Activated T-helper 1 cell treated with anti-CD3 and anti-CD28 coated beads, Interleukin-12 subunit alpha, Interleukin-12 subunit beta, Interleukin-2, Interleukin-4 antibody, amounts not matched to agents 30 ng/mL and 10 ng/mL and 1 ng/mL, durations not matched to agents 14 hours and 24 hours and 36 hours (primary cell): ENCODE data around the gene DRD2. TPM values are rescaled to one million over a fixed set of nuclear protein-coding genes. Genes with fewer than 3 reads are reported as not detected.

Experiments used
- DNase-seq: peaks from one replicate; pipeline ENCODE4 v3.0.0; 2021; ENCODE audit warnings: low spot score
- H3K27ac Mint-ChIP-seq: one replicate; pipeline ENCODE4 v1.8.0; 2021; ENCODE audit warnings: mild to moderate bottlenecking, mixed read lengths
- H3K27me3 Mint-ChIP-seq: one replicate; pipeline ENCODE4 v1.8.0; 2022; ENCODE audit warnings: mild to moderate bottlenecking, moderate library complexity, mixed read lengths; ENCODE audit not compliant: insufficient read depth
- H3K36me3 Mint-ChIP-seq: one replicate; pipeline ENCODE4 v1.8.0; 2021; ENCODE audit warnings: low read depth, mixed read lengths
- H3K4me1 Mint-ChIP-seq: one replicate; pipeline ENCODE4 v1.8.0; 2021; ENCODE audit warnings: low read depth, mixed read lengths
- H3K4me3 Mint-ChIP-seq: one replicate; pipeline ENCODE4 v1.8.0; 2021; ENCODE audit warnings: mild to moderate bottlenecking, moderate library complexity, mixed read lengths
- H3K9me3 Mint-ChIP-seq: one replicate; pipeline ENCODE4 v1.8.0; 2021; ENCODE audit warnings: mixed read lengths
- intact Hi-C: fragments of 100-400 bp; cut with micrococcal nuclease; formaldehyde crosslinking; loops from one replicate; pipeline ENCODE4 v1.15.1; 2024
- total RNA-seq: library from RNA; stranded (reverse); gene quantifications from 2 replicates; pipeline ENCODE4 v1.2.3, GENCODE V29; 2022

The DRD2 gene
- total RNA-seq, 1 donor from 2014 or later: not detected

DNA sequence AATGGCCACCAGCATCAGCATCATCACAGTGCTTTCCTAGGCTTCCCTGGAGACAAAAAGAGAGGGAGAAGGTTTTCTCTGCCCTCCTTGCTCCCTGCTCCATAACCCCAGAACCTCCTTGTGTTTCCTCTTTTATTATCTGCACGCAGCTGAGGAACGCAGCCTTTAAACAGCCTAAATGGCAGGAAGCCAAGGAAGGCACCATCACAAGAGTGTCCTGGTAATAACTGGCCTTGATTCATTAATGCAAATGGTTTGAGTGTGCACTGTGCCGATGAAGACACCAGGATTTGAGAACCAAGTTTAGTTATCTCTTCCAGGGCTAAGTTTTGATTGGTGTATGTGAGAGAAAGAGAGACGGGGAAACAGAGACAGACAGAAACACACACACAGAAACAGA lies 29.4 kb upstream of the DRD2 start:
- intact Hi-C loops: no loop called here
- Mint-ChIP-seq H3K9me3 (no peaks in the 10 kb centered on the region), H3K4me3 (no peak overlapping the region), H3K4me1 (no peaks in the 10 kb centered on the region), H3K27me3 (peaks cover 8% of the 10 kb centered on the region), H3K27ac (no peak overlapping the region), H3K36me3 (no peaks in the 10 kb centered on the region)
- DNase-seq: no peak

DNA sequence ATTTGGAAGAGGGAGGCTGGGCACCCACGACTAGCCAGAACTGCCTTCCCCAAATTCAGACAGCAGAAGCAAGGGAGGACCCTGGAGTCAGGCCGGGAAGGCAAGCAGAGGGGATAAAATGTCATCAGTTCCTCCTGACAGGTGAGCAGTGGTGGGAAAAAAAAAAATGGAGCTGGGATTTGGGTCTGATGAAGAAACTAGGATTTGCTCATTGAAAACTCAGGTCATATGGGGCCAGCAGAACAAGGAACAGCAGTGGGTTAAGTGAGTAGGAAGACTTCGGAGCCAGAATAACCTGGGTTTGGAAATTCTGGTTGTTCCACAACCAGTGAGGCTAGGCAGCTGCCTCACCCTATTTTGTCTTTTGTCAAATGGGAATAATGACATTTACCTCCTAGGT lies 28.9 kb upstream of the DRD2 start:
- Mint-ChIP-seq H3K9me3 (no peaks in the 10 kb centered on the region), H3K27me3 (peaks cover 8% of the 10 kb centered on the region), H3K4me1 (no peaks in the 10 kb centered on the region), H3K27ac (no peak overlapping the region), H3K4me3 (no peak overlapping the region), H3K36me3 (no peaks in the 10 kb centered on the region)
- DNase-seq: no peak
- intact Hi-C loops: no loop called here

DNA sequence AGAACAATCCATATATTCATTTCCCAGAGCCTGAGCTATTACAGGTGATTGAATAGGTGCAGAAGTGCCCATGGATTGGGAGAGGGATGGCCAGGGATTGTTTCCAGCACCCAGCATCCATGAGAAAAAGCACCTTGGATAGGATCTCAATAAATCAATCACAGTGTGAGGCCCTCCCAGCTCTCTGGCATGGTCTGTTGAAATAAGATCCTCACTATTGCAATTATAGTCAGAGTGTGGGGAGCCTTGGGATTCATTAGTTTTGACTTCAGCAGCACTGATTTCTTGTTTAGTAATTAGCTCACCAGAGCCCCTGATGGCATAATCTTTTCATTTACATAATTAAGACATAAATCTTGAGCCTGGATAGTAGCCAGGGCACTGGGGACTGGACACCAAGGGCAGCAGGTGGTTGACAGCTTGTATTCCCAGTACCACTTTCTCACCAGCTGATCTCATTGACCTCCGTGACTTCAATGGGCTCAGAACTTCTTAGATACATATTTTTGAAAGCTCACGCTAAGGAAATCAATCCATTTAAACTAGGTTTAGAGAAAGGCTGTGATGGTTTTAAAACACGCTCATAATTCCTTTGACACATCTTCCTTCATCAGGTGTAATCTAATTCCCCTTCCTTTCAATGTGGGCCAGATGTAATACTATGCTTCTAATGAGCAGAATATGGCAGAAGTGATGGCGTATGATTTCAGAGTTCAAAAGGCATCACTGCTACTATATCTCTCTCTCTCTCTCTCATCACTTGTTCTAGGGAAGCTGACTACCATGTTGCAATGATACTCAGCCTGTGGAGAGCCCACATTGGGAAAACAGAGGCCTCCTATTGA lies 22.1 kb upstream of the DRD2 start:
- intact Hi-C loops: no loop called here
- no peaks in the 10 kb centered on the region for H3K4me1 Mint-ChIP-seq
- DNase-seq: no peak
- H3K36me3 Mint-ChIP-seq: no peaks in the 10 kb centered on the region
- H3K9me3 Mint-ChIP-seq: no peaks in the 10 kb centered on the region
- no peak overlapping the region for H3K27ac Mint-ChIP-seq
- no peak overlapping the region for H3K4me3 Mint-ChIP-seq
- no peaks in the 10 kb centered on the region for H3K27me3 Mint-ChIP-seq

DNA sequence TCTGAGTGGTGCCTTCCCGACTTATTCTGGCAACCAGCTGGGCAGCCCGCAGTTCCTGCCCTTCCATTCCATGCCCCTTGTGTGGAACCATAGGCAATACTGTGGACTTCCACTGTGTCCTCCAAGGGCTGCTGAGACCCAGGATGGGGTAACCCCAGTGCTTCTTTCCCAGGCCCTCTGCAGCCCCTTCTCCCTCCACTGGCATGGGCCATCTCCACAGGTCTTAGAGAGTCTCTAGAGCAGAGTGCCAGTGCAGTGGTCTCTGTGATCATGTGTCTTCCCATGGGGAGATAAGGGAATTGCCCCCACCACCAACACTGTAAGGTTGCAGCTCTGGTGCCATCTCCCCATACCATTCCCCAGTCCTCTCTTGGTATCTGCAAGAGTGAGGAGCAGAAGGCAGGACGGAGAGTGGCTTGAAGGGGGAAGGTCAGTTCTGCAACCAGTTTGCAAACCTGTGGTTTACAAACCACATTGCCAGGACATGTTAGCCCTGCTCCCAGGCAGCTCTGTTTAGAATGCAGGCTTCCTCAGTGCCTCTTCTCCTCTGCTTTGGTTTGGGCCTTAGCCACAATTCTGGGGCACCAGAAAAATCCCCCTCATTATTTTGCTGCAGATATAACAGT lies 20.9 kb upstream of the DRD2 start:
- Mint-ChIP-seq H3K27ac (no peak overlapping the region), H3K9me3 (no peaks in the 10 kb centered on the region), H3K4me3 (no peak overlapping the region), H3K36me3 (no peaks in the 10 kb centered on the region), H3K27me3 (no peaks in the 10 kb centered on the region), H3K4me1 (no peaks in the 10 kb centered on the region)
- no peak for DNase-seq
- intact Hi-C loops: no loop called here

DNA sequence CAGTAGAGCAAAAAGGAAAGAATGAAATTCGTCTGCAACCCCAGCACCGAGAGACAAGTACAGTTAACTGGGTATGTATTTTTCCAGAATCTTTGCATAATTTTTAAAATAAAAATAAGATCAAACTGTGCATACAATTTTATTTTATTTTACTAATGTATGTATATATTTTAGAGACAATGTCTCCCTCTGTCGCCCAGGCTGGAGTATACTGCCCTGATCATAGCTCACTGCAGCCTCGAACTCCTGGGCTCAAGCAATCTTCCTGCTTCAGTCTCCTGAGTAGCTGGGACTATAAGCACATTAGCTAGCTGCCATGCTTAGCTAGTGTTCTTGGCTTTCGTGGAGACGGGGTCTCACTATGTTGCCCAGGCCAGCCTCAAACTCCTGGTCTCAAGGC lies 18.8 kb upstream of the DRD2 start:
- DNase-seq: no peak
- Mint-ChIP-seq H3K9me3 (no peaks in the 10 kb centered on the region), H3K36me3 (no peaks in the 10 kb centered on the region), H3K4me1 (no peaks in the 10 kb centered on the region), H3K4me3 (no peak overlapping the region), H3K27me3 (no peaks in the 10 kb centered on the region), H3K27ac (no peak overlapping the region)
- intact Hi-C loops: no loop called here

DNA sequence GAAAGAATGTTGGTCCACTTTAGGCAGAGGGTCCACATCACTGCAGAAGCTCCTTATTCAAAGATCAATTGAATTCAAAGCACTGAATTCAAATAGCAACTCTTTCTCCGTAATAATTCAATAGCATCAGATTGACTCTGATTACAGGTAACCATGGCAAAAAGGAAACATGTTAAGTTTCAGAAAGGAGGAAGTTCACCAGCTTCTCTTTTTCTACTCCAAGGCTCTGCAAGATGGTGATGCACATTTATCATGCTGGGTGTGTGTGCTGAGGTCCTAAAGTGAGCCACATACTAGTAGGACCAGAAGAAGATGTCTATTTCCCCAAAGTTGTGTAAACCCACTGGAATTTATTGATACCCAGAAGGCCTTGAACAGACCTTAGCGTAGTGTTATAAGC lies 18.0 kb upstream of the DRD2 start:
- no peaks in the 10 kb centered on the region for H3K9me3 Mint-ChIP-seq
- intact Hi-C loops: no loop called here
- DNase-seq: no peak
- H3K4me1 Mint-ChIP-seq: no peaks in the 10 kb centered on the region
- H3K4me3 Mint-ChIP-seq: no peak overlapping the region
- no peaks in the 10 kb centered on the region for H3K27me3 Mint-ChIP-seq
- H3K36me3 Mint-ChIP-seq: no peaks in the 10 kb centered on the region
- H3K27ac Mint-ChIP-seq: no peak overlapping the region

DNA sequence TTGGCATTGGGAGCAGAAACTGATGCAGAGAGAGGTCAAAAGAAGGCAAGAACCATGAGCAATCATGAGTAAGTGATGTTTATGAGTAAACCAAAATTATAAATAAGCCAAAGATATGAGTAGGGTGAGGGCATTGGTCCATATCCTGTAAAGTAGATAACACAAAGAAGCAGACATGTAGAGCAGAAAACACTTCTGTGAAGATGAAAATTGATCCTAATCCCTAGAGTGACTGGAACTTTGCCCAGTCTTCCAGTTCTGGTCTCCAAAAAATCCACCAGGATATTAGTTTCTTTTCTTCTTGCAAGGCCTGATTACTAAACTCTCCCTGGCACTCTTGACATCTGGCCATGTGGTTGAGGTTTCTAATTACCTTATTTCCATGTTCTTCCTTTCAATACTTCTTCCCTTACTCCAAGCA lies 13.7 kb upstream of the DRD2 start:
- Mint-ChIP-seq H3K4me1 (no peaks in the 10 kb centered on the region), H3K9me3 (no peaks in the 10 kb centered on the region), H3K27me3 (peaks cover 2% of the 10 kb centered on the region), H3K27ac (no peak overlapping the region), H3K36me3 (no peaks in the 10 kb centered on the region), H3K4me3 (no peak overlapping the region)
- intact Hi-C loops: no loop called here
- DNase-seq: no peak

DNA sequence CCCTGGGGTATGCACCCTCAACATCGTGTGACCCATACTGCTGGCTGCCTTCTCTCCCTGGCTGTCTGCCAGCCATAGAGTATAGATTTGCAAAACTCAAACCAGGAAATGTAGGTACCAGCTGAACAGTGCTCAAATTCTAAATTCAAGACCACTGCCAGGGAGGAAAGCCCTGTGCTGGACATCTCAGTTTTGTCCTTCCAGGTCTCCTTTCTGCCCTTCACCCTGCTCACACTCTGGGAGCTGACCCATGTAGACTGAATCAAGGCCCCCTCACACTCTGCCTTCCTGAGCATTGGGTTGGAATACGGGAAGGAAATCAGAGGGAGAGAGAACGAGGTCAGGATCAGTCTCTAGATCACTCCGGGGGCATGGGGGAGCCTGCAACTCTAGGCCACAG lies 12.4 kb upstream of the DRD2 start:
- intact Hi-C loops: no loop called here
- H3K27ac Mint-ChIP-seq: no peak overlapping the region
- no peaks in the 10 kb centered on the region for H3K9me3 Mint-ChIP-seq
- no peaks in the 10 kb centered on the region for H3K36me3 Mint-ChIP-seq
- DNase-seq: no peak
- H3K4me1 Mint-ChIP-seq: no peaks in the 10 kb centered on the region
- H3K4me3 Mint-ChIP-seq: no peak overlapping the region
- peaks cover 7% of the 10 kb centered on the region for H3K27me3 Mint-ChIP-seq

DNA sequence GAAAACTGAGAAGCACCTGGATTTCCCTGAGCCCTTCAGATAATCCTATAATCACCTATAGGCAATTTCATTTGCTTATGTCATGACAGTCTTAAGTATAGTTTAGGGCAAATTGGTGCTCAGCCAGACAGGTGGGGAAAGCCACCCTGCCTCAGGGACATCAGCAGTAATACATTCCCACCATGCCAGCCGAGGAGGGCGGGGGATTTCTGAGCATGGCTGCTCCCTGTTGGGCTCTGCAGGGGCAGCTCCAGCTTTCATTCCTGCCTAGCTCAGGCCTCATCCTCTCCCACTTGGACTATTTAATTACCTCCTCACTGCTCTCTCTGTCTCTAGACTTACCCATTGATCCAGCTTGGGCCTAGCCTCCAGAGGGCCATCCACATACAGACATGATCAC lies 9.0 kb upstream of the DRD2 start:
- H3K4me3 Mint-ChIP-seq: no peak overlapping the region
- no peaks in the 10 kb centered on the region for H3K36me3 Mint-ChIP-seq
- H3K27ac Mint-ChIP-seq: no peak overlapping the region
- DNase-seq: no peak
- peaks cover 10% of the 10 kb centered on the region for H3K27me3 Mint-ChIP-seq
- intact Hi-C loops: no loop called here
- no peaks in the 10 kb centered on the region for H3K4me1 Mint-ChIP-seq
- H3K9me3 Mint-ChIP-seq: no peaks in the 10 kb centered on the region

DNA sequence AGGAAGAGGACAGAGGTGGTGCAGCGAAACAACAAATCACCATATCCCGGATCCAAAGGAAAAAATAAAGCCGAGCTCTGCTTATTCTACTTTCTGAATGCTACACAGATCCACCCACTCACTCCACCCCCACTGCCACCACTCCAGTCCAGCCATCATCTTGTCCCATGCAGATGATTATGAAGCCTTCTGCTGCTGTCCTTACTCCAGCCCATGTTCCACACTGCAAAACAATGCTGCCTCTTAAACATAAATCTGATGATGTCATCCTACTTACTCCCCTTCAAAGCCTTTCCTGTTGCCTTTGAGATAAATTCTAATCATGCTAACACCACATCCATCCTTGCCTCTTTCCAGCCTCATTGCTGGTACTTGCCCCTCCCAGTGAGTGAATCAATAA lies 6.5 kb upstream of the DRD2 start:
- DNase-seq: no peak
- H3K4me3 Mint-ChIP-seq: no peak overlapping the region
- peaks cover 24% of the 10 kb centered on the region for H3K27me3 Mint-ChIP-seq
- intact Hi-C loops: no loop called here
- H3K27ac Mint-ChIP-seq: no peak overlapping the region
- no peaks in the 10 kb centered on the region for H3K4me1 Mint-ChIP-seq
- no peaks in the 10 kb centered on the region for H3K9me3 Mint-ChIP-seq
- H3K36me3 Mint-ChIP-seq: no peaks in the 10 kb centered on the region

DNA sequence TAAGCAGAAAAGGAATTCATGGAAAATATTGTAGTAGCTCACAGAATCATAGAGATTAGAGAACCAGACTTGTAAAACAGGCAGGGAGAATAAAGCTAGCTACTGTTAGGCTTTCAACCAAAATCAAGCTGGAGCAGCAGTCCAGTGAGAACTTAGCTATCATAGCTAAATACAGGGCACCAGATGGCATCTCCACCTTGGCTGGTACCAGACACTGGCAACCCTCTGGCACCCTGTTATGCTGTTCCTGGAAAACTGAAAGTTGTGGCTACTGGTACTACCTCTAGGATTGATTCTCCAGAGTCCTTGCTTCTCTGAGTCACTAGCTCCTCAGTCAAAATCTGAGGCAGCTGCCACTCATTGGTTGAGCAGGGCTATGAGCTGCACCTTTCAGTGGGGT lies 6.0 kb upstream of the DRD2 start:
- intact Hi-C loops: no loop called here
- no peaks in the 10 kb centered on the region for H3K36me3 Mint-ChIP-seq
- no peak for DNase-seq
- H3K4me3 Mint-ChIP-seq: no peak overlapping the region
- no peaks in the 10 kb centered on the region for H3K4me1 Mint-ChIP-seq
- H3K27me3 Mint-ChIP-seq: peaks cover 29% of the 10 kb centered on the region
- no peak overlapping the region for H3K27ac Mint-ChIP-seq
- no peaks in the 10 kb centered on the region for H3K9me3 Mint-ChIP-seq

DNA sequence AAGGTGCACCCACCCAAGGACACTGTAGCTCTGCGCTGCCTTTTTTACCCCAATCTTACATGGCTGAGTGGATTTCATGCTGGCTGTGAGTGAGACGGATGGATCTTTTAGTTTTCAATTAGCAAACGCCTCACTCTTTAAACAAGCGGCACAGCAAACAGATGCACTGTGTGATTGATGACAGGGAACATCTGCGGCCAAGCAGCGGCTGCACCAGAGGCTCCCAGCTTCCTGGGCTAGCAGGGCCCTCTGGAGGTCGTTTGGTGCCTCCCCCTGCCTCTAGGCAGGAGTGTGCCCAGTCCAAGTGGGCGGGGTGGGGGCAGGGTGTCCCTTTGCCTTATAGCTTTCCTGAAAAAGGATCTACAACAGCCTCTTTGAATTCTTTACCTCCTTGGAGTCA lies 2.1 kb upstream of the DRD2 start:
- Mint-ChIP-seq H3K27ac (no peak overlapping the region), H3K27me3 (peaks cover 50% of the 10 kb centered on the region), H3K36me3 (no peaks in the 10 kb centered on the region), H3K4me1 (no peaks in the 10 kb centered on the region), H3K4me3 (no peak overlapping the region), H3K9me3 (no peaks in the 10 kb centered on the region)
- intact Hi-C loops: no loop called here
- no peak for DNase-seq

DNA sequence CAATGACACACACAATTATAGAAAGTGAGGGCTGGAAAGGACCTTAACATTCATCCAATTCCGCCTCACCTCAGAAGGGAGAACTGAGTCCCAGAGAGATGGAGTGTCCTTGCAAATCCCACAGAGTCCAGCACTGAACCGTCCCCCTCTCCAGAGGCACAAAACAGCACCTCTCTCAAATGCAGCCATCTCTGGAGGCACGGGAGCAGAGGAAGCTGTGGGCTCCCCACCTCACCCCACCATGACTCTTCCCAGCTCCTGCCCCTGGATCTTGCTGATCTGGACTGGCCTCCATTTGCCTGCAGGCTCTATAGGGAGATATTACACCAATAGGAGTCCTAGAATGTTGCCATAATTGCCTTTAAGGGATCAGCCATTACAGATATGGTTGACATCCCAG lies 1.4 kb upstream of the DRD2 start:
- no peaks in the 10 kb centered on the region for H3K36me3 Mint-ChIP-seq
- H3K27ac Mint-ChIP-seq: no peak overlapping the region
- no peaks in the 10 kb centered on the region for H3K9me3 Mint-ChIP-seq
- peaks cover 56% of the 10 kb centered on the region for H3K27me3 Mint-ChIP-seq
- no peaks in the 10 kb centered on the region for H3K4me1 Mint-ChIP-seq
- DNase-seq: no peak
- intact Hi-C loops: no loop called here
- no peak overlapping the region for H3K4me3 Mint-ChIP-seq
